ENCODE results near the gene CACTIN.
"Not testable (repeated sequence)": the region's sequence is repeated elsewhere in the genome, so short reads cannot be mapped to it uniquely, and the experiment has no call there.

Gene CACTIN

DNA sequence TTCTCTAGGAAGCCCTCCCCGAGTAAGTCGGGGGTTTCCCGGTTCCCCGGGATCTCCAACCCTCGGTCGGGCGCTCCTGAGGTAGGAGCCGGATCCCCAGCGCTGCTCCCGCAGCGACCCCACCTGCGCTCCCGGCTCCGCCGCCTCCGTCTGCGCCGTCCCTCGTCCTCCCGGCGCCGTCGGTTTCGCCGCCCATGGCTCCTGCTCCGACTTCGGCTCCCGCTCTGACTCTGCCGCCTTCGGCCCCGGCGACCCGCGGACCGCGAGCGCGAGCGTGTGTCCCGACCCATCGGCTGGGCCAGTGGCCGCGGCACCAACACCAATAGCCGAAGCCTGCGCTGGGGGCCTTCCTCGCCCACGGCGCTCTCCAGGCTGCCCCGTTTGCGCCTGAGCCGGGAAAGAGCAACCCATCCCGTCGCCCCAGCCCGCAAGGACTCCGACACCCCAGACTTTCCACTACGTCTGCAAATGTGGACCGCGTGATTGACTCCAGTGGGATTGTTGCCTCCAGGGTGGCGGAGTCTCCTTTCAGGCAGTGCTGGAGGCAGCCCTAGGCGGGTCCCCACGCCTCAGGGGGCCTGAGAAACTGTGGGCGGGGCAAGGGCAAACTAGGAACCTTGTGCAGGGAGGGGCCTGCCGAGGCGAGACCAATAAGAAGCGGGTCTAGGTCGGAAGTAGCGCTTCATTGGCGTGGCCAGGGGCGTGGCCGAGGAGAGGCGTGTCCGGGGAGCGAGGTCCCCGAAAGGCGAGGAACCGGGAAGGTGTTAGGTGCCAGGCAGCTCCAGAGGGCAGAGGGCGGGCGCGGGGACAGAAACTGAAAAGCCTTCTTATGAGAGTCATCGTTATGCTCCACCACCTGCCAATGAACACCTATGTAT lies at the start of gene CACTIN:
TSS of gene CACTIN (minus strand) at position 318 of the 878 bp plus-strand sequence. CDS start at position 290, 28 bp downstream.
- peak; percentile 99 for DNase-seq

GRCh38 chr19:3674784-3675543 lies 48.4 kb upstream of the CACTIN start:
- DNase-seq, result no peak

- DNase-seq, result no peak
Observed at GRCh38 chr19:3673506-3674439, 47.2 kb upstream of the CACTIN start.

GRCh38 chr19:3672993-3673392 lies 46.4 kb upstream of the CACTIN start:
- no peak for DNase-seq

- DNase-seq, result no peak
Observed at GRCh38 chr19:3672575-3672948, 46.0 kb upstream of the CACTIN start.

GRCh38 chr19:3671680-3672574 lies 45.3 kb upstream of the CACTIN start:
- peak; percentile 64 for DNase-seq

DNA sequence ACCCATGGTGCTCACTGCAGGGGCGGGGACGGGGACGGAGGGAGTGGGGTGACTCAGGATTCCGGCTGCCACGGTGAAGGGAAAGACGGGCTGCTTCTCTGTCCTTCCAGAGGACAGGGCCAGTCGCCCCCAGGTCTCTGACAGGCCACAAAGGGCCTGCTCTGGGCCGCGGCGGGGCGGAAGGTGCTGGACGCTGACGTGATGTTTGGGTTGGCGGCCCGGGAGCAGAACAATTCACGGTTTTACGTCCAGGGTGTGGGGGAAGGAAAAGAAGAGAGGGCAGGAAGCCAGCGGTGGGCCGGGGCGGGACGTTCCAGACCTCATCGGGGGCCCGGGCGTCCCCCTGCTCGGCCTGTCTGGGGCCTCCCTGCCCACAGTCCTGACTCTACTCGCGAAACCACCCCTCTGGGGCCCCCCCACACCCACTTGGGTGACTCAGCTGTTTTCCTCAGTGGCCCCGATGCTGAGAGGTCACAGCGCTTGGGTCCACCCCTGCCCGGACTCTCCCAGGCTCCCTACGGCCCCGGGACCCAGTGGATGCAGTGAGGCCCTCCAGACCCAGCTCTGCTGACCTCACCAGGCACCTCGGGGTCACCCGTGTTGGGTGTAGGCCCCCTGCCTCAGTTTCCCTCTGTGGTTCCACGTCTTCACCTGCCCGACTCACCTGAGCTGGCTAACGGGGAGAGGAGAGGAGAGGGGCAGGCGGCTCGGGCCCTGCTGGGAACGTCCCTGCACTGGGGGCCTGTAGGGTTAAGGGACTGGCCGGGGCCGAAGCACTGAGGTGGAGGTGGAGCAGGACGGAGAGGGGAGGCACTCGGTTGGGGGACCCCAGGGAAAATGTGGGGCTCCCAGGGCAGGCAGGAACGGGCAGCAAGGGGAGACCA lies 44.4 kb upstream of the CACTIN start:
- peak; percentile 70 for DNase-seq

DNA sequence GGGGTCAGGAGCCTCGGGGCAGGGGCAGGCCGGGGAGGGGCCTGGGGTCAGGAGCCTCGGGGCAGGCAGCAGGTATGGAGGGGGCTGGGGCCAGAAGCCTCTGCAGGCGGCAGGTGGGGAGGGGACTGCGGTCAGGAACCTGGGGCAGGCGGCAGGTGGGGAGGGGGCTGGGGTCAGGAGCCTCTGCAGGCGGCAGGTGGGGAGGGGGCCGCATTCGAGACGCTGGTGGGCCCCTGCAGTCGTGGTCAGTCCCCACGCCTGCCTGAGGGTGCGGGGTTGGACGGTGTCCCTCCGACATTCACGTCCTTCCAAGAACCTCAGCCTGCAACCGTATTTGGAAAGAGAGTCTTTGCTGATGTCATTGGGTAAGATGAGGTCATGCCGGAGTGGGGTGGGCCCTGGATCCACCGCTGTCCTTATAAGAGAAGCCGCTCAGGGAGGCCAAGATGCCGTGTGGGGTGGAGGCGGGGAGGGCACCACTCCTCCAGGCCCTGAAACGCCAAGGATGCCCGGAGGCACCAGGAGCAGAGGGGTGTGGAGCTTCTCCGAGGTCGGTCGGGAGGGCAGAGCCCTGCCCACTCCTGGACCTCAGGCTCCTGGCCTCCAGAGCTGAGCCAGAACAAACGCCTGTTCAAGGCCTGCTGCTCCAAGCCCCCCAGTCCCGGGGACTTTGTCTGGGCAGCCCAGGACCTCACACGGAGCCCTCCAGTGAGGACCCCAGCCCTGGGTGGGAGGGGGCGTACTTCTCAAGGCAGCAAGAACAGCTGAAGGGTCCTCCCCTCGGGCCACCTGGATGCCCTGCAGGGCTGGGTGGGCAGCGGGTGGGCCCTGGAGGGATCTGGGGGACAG lies 43.6 kb upstream of the CACTIN start:
- DNase-seq, result peak; percentile 78

GRCh38 chr19:3669082-3669946 lies 42.7 kb upstream of the CACTIN start:
- no peak for DNase-seq

DNA sequence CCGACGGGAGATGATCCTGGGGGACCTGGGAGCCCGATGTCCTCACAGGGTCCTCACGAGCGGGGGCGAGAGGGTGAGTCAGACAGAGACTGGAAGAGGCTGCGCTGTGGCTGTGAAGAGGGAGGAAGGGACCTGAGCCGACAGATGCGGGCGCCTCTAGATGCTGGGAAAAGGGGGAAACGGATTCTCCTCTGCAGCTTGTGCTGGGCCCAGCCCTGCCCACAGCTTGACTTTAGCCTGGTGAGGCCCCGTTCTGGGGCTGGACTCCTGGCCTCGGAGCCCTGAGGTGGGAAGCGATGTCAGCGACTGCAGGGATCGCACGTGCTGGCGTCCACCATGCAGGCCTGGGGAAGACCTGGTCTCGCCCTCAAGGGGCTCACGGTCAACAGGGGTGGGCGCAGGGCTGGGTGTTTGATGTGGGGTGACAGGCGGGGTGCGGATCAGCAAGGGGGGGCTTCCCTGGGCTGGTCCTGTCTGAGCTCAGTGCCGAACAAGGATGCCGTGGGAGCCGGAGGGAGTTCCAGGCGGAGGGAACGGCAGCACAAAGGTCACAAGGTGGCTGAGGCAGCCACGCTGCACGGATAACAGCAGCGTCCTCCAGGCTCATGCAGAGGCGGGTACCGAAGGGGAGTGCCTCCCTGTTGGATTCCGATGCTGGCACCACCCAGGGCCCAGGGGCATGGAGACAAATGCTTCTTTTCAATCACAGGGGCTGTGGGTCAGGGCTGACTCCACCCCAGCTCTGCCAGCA lies 41.9 kb upstream of the CACTIN start:
- DNase-seq, result peak; percentile 51

DNA sequence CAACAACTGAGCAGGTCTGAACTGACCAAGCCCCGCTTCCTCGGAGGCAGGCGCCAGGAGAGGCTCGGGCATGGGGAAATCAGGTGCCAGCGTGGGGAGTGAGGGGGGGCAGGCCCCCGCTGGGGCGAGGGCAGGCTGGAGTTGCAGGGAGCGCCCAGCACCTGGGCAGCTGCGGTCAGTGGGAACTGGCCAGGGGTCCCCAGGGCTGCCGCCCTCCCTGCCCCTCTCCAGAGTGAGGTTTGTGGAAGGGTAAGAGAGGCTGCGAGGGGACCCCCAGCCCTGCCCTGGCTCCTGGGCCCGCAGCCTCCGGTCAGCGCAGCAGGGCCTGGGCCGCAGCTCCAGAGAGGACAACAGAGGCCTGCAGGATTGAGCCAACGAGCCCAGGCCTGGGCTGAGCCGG lies 41.2 kb upstream of the CACTIN start:
- no peak for DNase-seq

- DNase-seq, result no peak
Observed at GRCh38 chr19:3667037-3667638, 40.5 kb upstream of the CACTIN start.

GRCh38 chr19:3666545-3666856 lies 39.9 kb upstream of the CACTIN start:
- DNase-seq, result not testable (repeated sequence)

DNA sequence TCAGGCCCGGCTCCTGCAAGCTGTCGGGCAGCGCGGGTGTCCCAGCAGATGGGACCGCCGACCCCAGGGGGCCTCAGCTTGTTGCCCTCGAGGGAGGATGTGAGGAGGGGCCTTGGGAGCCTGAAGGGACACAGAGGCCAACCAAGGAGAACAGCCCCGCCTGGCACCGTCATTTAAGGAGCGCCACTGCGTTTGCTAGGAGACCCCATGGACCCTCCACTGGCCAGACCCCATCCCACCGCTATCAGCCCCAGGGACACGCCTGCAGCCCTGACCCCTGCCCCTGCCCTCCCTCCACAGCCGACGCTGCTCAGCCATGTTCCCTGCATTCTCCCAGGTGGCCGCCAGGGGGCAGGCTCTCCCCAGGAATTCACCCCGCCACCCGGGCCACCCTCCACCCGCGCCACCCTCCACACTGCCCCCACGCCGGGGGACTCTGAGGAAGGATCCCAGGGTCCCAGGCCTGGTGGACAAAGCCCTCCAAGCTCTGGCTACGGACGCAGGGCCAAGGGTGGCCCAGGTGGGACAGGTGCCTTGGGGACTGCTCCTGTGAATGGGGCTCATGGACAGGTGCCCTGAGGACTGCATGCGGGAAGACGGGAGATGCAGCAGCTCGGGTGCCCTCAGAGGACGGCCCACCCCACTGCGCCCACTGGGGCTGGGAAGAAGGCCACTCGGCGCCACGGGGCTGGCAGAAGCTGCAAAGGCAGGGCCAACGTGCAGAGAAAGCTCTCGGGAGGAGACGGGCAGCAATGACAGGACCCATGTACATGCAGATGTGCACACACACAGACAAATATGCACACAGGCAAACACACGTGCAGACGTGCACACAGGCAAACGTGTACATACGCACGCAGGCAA lies 39.3 kb upstream of the CACTIN start:
- DNase-seq, result peak; percentile 80

- no peak for DNase-seq
Observed at GRCh38 chr19:3664879-3665642, 38.5 kb upstream of the CACTIN start.

DNA sequence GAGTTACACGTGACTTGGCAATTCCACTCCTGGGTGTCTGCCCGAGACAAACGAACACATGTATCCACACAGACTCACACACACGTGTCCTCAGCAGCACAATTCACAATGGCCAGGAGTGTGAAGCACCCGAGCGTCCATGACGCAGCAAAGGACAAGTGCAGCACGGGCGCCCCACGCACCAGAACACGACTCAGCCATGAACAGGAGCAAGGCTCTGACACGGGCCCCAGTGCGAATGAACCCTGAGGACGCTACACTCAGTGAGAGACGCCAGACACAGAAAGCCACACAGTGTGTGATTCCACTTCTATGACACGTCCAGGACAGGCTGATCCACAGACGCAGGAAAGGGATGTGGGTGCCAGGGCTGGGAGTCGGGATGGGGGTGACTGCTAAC lies 37.2 kb upstream of the CACTIN start:
- no peak for DNase-seq
